Fibroblast of lung (primary cell): Measurements from ENCODE around the gene MARCHF6. TPM values are rescaled to one million over a fixed set of nuclear protein-coding genes. Genes with fewer than 3 reads are reported as not detected.

Source experiments
- DNase-seq, 2 donors: peaks; one replicate each; pipeline versions ENCODE4 v3.0.0 to v3.0.0-alpha.2; 2010; ENCODE audit warnings: low read depth in 2 of 2
- H2AFZ ChIP-seq: 2 replicates; pipeline ENCODE4 v1.5.1; 2012; ENCODE audit warnings: low read length, control low read depth, inconsistent platforms
- H3K27ac ChIP-seq: 2 replicates; pipeline ENCODE4 v1.5.1; 2011; ENCODE audit warnings: low read length, control low read depth; ENCODE audit not compliant: insufficient read depth
- H3K27me3 ChIP-seq: 2 replicates; pipeline ENCODE4 v1.5.1; 2011; ENCODE audit warnings: mild to moderate bottlenecking, low read length; ENCODE audit not compliant: control insufficient read depth, insufficient read depth
- H3K36me3 ChIP-seq: 2 replicates; pipeline ENCODE4 v1.5.1; 2011; ENCODE audit warnings: low read length; ENCODE audit not compliant: control insufficient read depth, insufficient read depth
- H3K4me1 ChIP-seq: 2 replicates; pipeline ENCODE4 v1.5.1; 2011; ENCODE audit warnings: low read length; ENCODE audit not compliant: control insufficient read depth, insufficient read depth; ENCODE audit errors: extremely low read depth
- H3K4me2 ChIP-seq: 2 replicates; pipeline ENCODE4 v1.5.1; 2011; ENCODE audit warnings: low read length, control low read depth; ENCODE audit not compliant: insufficient read depth; ENCODE audit errors: extremely low read depth
- H3K4me3 ChIP-seq, 4 experiments: fragments of 200-600 bp in 1 of 4; sonication (generic) in 1 of 4; replicated peaks in 1 of 4; 2 replicates each; pipeline ENCODE4 v1.5.1; 2011 to 2016; ENCODE audit warnings: low read length in 4 of 4, low read depth in 3 of 4, mild to moderate bottlenecking in 3 of 4, control low read depth in 2 of 4, inconsistent platforms in 1 of 4, mixed read lengths in 1 of 4; ENCODE audit not compliant: insufficient read depth in 1 of 4; ENCODE audit errors: control extremely low read depth in 1 of 4
- H3K79me2 ChIP-seq: 2 replicates; pipeline ENCODE4 v1.5.1; 2012; ENCODE audit warnings: mild to moderate bottlenecking, low read length, inconsistent platforms; ENCODE audit not compliant: control insufficient read depth, insufficient read depth
- H3K9ac ChIP-seq: 2 replicates; pipeline ENCODE4 v1.5.1; 2011; ENCODE audit warnings: mild to moderate bottlenecking, low read length, control low read depth; ENCODE audit not compliant: insufficient read depth
- H3K9me3 ChIP-seq: 2 replicates; pipeline ENCODE4 v1.5.1; 2012; ENCODE audit warnings: low read depth, low read length; ENCODE audit not compliant: control insufficient read depth, insufficient read depth
- H4K20me1 ChIP-seq: 2 replicates; pipeline ENCODE4 v1.5.1; 2011; ENCODE audit warnings: low read length; ENCODE audit not compliant: control insufficient read depth, insufficient read depth; ENCODE audit errors: extremely low read depth
- EZH2 ChIP-seq: IDR thresholded peaks from 2 replicates; pipeline ENCODE4 v1.5.1; 2012; ENCODE audit warnings: low read length, control low read depth, mild to moderate bottlenecking; ENCODE audit errors: missing control alignments
- polyA plus RNA-seq, 2 donors: library from polyadenylated mRNA; depleted of rRNA in 1 of 2; stranded (reverse) in 1 of 2; unstranded in 1 of 2; fragments of >200 nt; gene quantifications; 2 replicates each; pipeline ENCODE4 v1.2.1, GENCODE V29; 2011 to 2012; ENCODE audit warnings: missing spikeins in 1 of 2
- total RNA-seq: library from RNA; depleted of rRNA; stranded (reverse); fragments of >200 nt; gene quantifications from 2 replicates; pipeline ENCODE4 v1.2.1, GENCODE V29; 2014
- TF ChIP-seq, protein P1 (sequence below), 2 donors: IDR thresholded peaks in 1 of 2; conservative IDR thresholded peaks in 1 of 2; 1 replicate in 1 of 2; 2 replicates in 1 of 2; pipeline ENCODE4 v1.5.1; 2011 to 2012; ENCODE audit warnings: low read length in 2 of 2, control low read depth in 1 of 2, inconsistent platforms in 1 of 2, low read depth in 1 of 2, mild to moderate bottlenecking in 1 of 2

The MARCHF6 gene
- total and polyA plus RNA-seq, 2 donors (not counting 1 experiment from before 2014, with no cell fraction given), result 67.9 to 142 TPM

DNA sequence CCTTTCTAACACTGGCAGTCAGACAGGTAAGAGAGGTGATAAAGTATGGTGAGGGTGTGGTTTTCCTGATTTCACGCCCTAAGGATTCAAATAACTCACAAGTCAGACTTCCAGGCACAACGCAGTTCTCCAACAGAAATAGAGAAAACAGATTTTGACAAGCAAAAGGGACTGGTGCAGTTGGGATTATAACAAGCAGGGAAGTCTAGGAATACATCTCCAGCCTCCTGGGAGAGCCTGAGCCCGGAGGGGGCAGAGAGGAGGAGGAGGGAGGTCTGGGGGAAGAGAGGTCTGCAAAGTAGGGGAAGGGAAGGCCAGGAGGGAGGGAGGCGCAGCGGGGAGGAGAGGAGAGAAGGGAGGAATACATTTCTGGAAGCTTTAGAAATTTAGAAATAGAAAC, 47.4 kb upstream of the MARCHF6 start:
- H4K20me1 ChIP-seq, result no peaks in the 10 kb centered on the region
- H3K27me3 ChIP-seq, result no peaks in the 10 kb centered on the region
- TF ChIP-seq, protein P1, sequence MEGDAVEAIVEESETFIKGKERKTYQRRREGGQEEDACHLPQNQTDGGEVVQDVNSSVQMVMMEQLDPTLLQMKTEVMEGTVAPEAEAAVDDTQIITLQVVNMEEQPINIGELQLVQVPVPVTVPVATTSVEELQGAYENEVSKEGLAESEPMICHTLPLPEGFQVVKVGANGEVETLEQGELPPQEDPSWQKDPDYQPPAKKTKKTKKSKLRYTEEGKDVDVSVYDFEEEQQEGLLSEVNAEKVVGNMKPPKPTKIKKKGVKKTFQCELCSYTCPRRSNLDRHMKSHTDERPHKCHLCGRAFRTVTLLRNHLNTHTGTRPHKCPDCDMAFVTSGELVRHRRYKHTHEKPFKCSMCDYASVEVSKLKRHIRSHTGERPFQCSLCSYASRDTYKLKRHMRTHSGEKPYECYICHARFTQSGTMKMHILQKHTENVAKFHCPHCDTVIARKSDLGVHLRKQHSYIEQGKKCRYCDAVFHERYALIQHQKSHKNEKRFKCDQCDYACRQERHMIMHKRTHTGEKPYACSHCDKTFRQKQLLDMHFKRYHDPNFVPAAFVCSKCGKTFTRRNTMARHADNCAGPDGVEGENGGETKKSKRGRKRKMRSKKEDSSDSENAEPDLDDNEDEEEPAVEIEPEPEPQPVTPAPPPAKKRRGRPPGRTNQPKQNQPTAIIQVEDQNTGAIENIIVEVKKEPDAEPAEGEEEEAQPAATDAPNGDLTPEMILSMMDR (conservative IDR thresholded peaks at IDR 0.05 in 1 of 2, IDR thresholded peaks at IDR 0.05 in 1 of 2; ENCODE audit: low read depth in 1 of 2, low read length in 2 of 2), result no peak
- TF ChIP-seq EZH2, result no peak
- peak overlapping the region; percentile 4 for H3K4me2 ChIP-seq
- no peak for DNase-seq
- peak overlapping the region in 2 of 4 experiments; percentile 75 to 79 for H3K4me3 ChIP-seq
- no peak overlapping the region for H3K27ac ChIP-seq
- H2AFZ ChIP-seq, result no peak overlapping the region
- H3K9me3 ChIP-seq, result no peaks in the 10 kb centered on the region
- H3K4me1 ChIP-seq, result no peaks in the 10 kb centered on the region
- no peak overlapping the region for H3K9ac ChIP-seq
- no peaks in the 10 kb centered on the region for H3K36me3 ChIP-seq
- H3K79me2 ChIP-seq, result no peaks in the 10 kb centered on the region

DNA sequence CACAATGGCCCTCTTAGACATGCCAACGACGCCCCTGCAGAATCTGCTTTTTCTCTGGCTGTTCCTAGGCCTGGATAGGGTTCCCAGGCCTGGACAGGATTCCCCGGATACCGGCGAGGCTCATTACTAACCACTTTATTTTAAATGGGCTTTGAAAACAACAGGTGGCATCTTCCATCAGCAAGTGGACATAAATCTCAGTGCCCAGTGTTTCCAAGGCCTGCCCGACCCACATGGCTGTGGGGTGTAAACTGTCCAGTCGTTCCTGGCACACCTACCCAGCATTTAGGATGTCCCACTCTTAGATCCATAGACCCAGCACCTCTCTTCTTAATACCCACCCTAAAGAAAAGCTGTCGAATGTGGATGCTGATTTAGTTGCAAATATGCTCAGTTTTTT, 46.7 kb upstream of the MARCHF6 start:
- Histone ChIP-seq H2AFZ (peak overlapping the region; percentile 95), H3K4me2 (peak overlapping the region; percentile 99), H3K9me3 (no peaks in the 10 kb centered on the region), H3K4me1 (no peaks in the 10 kb centered on the region), H4K20me1 (no peaks in the 10 kb centered on the region), H3K36me3 (no peaks in the 10 kb centered on the region), H3K27ac (no peak overlapping the region), H3K27me3 (no peaks in the 10 kb centered on the region), H3K4me3 (peak overlapping the region; percentile 75 to 81 (median 78)), H3K9ac (no peak overlapping the region), H3K79me2 (no peaks in the 10 kb centered on the region)
- no peak for TF ChIP-seq EZH2
- TF ChIP-seq, protein P1 (conservative IDR thresholded peaks at IDR 0.05 in 1 of 2, IDR thresholded peaks at IDR 0.05 in 1 of 2; ENCODE audit: low read depth in 1 of 2, low read length in 2 of 2), result no peak
- no peak for DNase-seq

DNA sequence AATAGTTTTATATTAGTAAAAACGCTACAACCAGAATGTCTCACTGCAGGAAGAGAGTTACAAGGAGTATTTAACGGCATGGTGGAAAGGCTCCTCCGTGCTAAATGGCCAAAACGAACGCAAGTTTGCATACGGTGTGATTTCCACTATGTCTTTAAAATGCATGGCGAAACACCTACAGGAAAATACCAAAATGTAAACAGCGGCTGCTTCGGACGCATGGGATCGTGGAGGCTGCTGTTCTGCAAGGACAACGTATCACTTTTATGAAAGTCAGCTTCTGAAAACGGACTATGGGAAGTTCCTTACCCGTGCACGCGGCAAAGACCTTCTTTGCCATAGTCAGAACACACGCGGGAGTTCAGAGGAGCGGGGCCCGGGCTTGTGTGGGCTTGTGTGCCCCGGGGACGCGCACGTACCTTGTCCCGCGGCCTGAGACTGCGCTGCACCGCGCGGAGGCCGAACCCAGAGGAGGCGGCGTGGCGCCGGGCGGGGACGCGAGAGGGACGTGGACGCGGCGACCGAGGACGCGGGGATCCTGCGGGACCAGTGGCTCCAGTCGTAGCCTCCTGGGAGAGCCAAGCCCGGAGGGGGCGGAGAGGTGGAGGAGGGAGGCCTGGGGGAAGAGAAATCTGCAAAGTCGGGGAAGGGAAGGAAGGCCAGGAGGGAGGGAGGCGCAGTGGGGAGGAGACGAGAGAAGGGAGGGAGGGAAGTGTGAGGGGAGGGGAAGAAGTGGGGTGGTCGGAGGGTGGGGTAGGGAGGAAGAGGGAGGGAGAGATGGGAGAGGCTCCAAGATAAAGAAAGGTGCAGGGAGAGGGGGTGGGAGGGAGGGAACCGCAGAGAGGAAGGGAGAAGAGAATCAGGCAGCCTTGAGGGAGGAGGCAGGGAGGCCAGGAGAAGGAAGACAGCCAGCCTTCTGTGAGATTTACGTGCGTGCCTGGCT, 46.0 kb upstream of the MARCHF6 start, which contains the start of gene CMBL:
TSS of gene CMBL (minus strand) at position 697 of the 943 bp plus-strand sequence. CDS start 17,140 bp downstream, outside the sequence.
- Histone ChIP-seq H3K4me2 (peak within 1 kb of the TSS; percentile 99), H3K27ac (peak within 1 kb of the TSS; percentile 34), H3K4me3 (peak within 1 kb of the TSS; percentile 75 to 81 (median 78)), H3K4me1 (no peaks in the 10 kb centered on the region), H3K36me3 (no peaks in the 10 kb centered on the region), H3K9ac (peak within 1 kb of the TSS; percentile 51), H2AFZ (peak within 1 kb of the TSS; percentile 95), H3K79me2 (no peaks in the 10 kb centered on the region), H4K20me1 (no peaks in the 10 kb centered on the region), H3K9me3 (no peaks in the 10 kb centered on the region), H3K27me3 (no peaks in the 10 kb centered on the region)
- DNase-seq, result peak; percentile 68 to 78
- TF ChIP-seq EZH2, result no peak
- TF ChIP-seq, protein P1 (conservative IDR thresholded peaks at IDR 0.05 in 1 of 2, IDR thresholded peaks at IDR 0.05 in 1 of 2; ENCODE audit: low read depth in 1 of 2, low read length in 2 of 2), result no peak
